GM23338 (cell line): Measurements from ENCODE around the gene SIK2. TPM values are rescaled to one million over a fixed set of nuclear protein-coding genes. Genes with fewer than 3 reads are reported as not detected.

Experiments
- ZNF114 ChIP-seq: fragments of 250-450 bp; sonication (Bioruptor Pico); IDR thresholded peaks from 2 replicates; pipeline ENCODE4 v1.5.0; 2020; ENCODE audit warnings: mild to moderate bottlenecking, moderate library complexity
- polyA plus RNA-seq: library from polyadenylated mRNA; unstranded; fragments of >200 nt; fragmentation: Nextera tagmentation; extraction: Ambion mirVana; gene quantifications from 2 replicates; pipeline ENCODE4 v1.2.1, GENCODE V29; 2016
- total RNA-seq: library from RNA; depleted of rRNA; stranded (reverse); fragments of >200 nt; shearing (Covaris generic); gene quantifications from 2 replicates; pipeline ENCODE4 v1.2.3, GENCODE V29; 2014
- TF ChIP-seq, protein P1 (sequence below): fragments of 250-450 bp; sonication (Bioruptor Pico); IDR thresholded peaks from 2 replicates; pipeline ENCODE4 v1.5.0; 2020; ENCODE audit warnings: mild to moderate bottlenecking, moderate library complexity
- TF ChIP-seq, protein P2 (sequence below): IDR thresholded peaks from one replicate; pipeline ENCODE4 v1.6.1; 2018; ENCODE audit warnings: antibody characterized with exemption; ENCODE audit not compliant: unreplicated experiment
- TF ChIP-seq, protein P3 (sequence below): IDR thresholded peaks from 2 replicates; pipeline ENCODE4 v1.6.1; 2016; ENCODE audit warnings: antibody characterized with exemption

SIK2 gene
- total and polyA plus RNA-seq, 2 experiments from 2014 or later = 2.3 to 6.7 TPM

DNA sequence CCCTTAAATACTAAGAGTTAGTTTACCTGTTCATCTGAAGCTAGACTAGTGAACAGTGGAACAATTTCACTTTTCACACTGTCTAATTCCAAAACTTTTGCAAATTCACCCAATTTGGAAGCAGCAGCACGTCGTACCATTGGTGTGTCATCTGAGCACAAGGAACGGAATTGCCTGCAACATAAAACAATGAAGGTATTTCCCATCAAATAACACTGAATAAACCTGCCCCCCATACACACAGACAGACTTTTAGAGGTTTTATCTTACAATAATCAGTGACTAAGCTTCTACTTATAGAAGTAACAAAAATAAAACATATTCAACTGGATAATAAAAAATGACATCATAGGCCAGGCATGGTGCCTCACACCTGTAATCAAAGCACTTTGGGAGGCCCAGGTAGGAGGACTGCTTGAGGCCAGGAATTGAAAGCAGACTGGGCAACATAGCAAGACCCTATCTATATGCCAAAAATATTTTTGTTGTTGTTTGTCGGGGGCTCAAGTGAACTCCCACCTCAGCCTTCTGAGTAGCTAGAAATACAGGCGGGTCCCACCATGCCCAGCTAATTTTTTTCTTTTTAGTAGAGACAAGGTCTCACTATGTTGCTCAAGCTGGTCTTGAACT is 157.6 kb downstream of the SIK2 start (continued):
- TF ChIP-seq, protein P1, sequence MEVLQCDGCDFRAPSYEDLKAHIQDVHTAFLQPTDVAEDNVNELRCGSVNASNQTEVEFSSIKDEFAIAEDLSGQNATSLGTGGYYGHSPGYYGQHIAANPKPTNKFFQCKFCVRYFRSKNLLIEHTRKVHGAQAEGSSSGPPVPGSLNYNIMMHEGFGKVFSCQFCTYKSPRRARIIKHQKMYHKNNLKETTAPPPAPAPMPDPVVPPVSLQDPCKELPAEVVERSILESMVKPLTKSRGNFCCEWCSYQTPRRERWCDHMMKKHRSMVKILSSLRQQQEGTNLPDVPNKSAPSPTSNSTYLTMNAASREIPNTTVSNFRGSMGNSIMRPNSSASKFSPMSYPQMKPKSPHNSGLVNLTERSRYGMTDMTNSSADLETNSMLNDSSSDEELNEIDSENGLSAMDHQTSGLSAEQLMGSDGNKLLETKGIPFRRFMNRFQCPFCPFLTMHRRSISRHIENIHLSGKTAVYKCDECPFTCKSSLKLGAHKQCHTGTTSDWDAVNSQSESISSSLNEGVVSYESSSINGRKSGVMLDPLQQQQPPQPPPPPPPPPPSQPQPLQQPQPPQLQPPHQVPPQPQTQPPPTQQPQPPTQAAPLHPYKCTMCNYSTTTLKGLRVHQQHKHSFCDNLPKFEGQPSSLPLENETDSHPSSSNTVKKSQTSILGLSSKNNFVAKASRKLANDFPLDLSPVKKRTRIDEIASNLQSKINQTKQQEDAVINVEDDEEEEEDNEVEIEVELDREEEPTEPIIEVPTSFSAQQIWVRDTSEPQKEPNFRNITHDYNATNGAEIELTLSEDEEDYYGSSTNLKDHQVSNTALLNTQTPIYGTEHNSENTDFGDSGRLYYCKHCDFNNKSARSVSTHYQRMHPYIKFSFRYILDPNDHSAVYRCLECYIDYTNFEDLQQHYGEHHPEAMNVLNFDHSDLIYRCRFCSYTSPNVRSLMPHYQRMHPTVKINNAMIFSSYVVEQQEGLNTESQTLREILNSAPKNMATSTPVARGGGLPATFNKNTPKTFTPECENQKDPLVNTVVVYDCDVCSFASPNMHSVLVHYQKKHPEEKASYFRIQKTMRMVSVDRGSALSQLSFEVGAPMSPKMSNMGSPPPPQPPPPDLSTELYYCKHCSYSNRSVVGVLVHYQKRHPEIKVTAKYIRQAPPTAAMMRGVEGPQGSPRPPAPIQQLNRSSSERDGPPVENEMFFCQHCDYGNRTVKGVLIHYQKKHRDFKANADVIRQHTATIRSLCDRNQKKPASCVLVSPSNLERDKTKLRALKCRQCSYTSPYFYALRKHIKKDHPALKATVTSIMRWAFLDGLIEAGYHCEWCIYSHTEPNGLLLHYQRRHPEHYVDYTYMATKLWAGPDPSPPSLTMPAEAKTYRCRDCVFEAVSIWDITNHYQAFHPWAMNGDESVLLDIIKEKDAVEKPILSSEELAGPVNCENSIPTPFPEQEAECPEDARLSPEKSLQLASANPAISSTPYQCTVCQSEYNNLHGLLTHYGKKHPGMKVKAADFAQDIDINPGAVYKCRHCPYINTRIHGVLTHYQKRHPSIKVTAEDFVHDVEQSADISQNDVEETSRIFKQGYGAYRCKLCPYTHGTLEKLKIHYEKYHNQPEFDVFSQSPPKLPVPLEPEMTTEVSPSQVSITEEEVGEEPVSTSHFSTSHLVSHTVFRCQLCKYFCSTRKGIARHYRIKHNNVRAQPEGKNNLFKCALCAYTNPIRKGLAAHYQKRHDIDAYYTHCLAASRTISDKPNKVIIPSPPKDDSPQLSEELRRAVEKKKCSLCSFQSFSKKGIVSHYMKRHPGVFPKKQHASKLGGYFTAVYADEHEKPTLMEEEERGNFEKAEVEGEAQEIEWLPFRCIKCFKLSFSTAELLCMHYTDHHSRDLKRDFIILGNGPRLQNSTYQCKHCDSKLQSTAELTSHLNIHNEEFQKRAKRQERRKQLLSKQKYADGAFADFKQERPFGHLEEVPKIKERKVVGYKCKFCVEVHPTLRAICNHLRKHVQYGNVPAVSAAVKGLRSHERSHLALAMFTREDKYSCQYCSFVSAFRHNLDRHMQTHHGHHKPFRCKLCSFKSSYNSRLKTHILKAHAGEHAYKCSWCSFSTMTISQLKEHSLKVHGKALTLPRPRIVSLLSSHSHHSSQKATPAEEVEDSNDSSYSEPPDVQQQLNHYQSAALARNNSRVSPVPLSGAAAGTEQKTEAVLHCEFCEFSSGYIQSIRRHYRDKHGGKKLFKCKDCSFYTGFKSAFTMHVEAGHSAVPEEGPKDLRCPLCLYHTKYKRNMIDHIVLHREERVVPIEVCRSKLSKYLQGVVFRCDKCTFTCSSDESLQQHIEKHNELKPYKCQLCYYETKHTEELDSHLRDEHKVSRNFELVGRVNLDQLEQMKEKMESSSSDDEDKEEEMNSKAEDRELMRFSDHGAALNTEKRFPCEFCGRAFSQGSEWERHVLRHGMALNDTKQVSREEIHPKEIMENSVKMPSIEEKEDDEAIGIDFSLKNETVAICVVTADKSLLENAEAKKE = no peak
- TF ChIP-seq ZNF114 (CRISPR knock-in tag) = no peak
- TF ChIP-seq, protein P2, sequence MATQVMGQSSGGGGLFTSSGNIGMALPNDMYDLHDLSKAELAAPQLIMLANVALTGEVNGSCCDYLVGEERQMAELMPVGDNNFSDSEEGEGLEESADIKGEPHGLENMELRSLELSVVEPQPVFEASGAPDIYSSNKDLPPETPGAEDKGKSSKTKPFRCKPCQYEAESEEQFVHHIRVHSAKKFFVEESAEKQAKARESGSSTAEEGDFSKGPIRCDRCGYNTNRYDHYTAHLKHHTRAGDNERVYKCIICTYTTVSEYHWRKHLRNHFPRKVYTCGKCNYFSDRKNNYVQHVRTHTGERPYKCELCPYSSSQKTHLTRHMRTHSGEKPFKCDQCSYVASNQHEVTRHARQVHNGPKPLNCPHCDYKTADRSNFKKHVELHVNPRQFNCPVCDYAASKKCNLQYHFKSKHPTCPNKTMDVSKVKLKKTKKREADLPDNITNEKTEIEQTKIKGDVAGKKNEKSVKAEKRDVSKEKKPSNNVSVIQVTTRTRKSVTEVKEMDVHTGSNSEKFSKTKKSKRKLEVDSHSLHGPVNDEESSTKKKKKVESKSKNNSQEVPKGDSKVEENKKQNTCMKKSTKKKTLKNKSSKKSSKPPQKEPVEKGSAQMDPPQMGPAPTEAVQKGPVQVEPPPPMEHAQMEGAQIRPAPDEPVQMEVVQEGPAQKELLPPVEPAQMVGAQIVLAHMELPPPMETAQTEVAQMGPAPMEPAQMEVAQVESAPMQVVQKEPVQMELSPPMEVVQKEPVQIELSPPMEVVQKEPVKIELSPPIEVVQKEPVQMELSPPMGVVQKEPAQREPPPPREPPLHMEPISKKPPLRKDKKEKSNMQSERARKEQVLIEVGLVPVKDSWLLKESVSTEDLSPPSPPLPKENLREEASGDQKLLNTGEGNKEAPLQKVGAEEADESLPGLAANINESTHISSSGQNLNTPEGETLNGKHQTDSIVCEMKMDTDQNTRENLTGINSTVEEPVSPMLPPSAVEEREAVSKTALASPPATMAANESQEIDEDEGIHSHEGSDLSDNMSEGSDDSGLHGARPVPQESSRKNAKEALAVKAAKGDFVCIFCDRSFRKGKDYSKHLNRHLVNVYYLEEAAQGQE = no peak
- TF ChIP-seq, protein P3, sequence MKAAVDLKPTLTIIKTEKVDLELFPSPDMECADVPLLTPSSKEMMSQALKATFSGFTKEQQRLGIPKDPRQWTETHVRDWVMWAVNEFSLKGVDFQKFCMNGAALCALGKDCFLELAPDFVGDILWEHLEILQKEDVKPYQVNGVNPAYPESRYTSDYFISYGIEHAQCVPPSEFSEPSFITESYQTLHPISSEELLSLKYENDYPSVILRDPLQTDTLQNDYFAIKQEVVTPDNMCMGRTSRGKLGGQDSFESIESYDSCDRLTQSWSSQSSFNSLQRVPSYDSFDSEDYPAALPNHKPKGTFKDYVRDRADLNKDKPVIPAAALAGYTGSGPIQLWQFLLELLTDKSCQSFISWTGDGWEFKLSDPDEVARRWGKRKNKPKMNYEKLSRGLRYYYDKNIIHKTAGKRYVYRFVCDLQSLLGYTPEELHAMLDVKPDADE = no peak
